GM21390 (cell line): ENCODE data around the gene MACROH2A1.
"Not testable (repeated sequence)": the region's sequence is repeated elsewhere in the genome, so short reads cannot be mapped to it uniquely, and the experiment has no call there.

Source experiments
- ATAC-seq: cut with Tn5 transposase; IDR thresholded peaks from one replicate; pipeline ENCODE4 v1.9.1; 2021; ENCODE audit not compliant: unreplicated experiment

MACROH2A1 gene

GRCh38 chr5:135379046-135379654, 19.9 kb downstream of the MACROH2A1 start:
- ATAC-seq: no peak

- ATAC-seq: peak; percentile 30
Measured at GRCh38 chr5:135377751-135378680, 21.0 kb downstream of the MACROH2A1 start.

- peak; percentile 90 for ATAC-seq
Measured at GRCh38 chr5:135376961-135377624, 21.9 kb downstream of the MACROH2A1 start.

GRCh38 chr5:135375040-135375793, 23.8 kb downstream of the MACROH2A1 start:
- no peak for ATAC-seq

DNA sequence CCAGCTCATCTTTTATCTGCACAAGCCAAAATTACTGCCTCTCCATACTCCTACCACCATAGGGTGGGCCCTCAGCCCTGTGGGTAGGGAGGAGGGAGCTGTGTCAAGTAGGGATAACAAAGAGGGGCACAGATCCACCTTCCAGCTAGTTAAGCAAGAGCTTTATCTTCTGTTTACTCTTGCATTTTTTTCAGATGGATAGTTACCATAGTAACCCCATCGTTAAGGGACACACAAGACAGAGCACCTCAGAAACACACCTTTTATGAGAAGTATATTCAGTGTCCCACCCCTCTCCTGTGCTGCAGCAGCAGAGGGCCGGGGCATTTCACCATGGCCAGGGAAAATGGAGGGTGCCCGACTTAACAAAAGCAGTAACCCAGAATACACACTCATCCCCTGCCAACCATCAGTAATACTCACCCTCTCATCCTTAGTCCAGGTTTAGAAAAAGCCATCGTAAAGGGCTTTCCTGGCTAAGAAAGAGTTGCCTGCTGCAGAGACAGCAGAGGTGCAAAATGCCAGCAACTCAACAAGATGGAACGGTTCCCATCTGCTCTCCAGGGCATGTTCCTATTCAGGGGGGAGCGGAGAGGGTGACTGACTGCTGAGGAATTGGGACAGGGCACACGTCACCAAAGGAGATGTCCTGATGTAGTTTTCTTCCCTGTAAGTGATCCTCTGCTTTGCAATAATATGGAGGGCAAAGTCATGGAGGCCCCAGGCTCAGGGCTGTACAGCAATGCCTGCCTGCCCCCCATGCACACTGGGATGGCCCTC, 25.1 kb downstream of the MACROH2A1 start:
- no peak for ATAC-seq

DNA sequence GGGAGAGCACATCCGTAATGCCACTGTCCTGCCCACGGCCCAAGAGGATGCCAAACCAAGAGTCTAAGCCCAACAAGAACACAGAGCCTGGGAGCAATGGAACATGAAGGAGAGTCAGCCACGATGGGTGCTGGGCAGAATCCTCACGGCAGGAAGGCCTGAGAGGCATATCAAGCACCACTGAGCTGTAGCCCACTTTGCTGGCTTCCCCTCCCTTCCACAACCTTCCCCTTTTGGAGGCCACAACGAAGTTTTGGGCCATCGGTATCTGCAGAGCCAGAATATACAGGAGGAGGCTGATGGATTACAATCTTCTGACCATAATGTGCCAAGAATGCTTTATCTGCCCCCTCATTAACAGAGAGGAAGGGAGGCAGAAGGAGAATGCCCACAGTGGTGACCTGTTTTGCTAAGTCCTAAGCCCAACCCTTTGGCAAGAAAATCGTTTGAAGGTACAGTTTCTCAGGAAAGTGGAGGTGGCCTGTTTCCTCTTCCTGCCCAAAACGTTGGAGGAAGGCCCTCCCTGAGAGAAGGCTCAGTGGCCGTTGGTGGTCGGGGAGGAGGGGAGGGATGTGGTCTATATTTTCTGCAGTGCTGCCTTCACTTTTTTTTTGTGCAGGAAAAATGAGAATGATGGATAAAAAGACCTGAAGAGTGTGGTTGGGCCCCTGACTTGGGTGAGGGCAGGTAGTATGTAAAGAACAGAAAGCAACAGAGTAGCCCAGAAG, 26.2 kb downstream of the MACROH2A1 start:
- no peak for ATAC-seq

DNA sequence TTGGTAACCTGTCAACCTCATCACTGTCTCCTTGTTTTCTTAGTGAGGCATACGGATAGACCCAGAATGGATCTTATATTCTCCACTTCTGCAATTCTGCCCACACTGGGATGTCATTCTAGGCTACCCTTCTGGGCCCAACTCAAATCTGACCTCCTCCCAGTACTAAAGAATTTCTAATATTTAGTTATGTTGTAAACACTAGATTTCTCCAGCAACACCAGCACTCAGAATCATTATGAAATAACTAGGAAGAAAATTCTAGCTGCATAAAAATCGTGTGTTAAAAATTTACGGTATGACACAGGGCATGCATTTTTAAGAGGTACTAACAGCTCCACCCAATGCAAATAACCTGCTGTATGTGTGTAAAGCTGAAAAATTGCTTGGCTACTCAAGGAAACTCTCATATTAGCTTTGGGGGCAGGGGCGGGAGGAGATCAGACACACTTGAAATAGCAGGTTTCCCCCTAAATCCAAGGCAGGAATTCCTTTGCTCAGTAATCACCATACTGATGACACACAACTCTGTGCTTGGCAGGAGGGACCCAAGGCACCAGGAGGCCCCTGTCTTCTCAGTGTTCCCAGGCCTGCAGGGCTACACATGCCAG, 27.3 kb downstream of the MACROH2A1 start:
- ATAC-seq: no peak

GRCh38 chr5:135369952-135370351, 29.1 kb downstream of the MACROH2A1 start:
- ATAC-seq: no peak

- no peak for ATAC-seq
Measured at GRCh38 chr5:135367554-135367953, 31.5 kb downstream of the MACROH2A1 start.

DNA sequence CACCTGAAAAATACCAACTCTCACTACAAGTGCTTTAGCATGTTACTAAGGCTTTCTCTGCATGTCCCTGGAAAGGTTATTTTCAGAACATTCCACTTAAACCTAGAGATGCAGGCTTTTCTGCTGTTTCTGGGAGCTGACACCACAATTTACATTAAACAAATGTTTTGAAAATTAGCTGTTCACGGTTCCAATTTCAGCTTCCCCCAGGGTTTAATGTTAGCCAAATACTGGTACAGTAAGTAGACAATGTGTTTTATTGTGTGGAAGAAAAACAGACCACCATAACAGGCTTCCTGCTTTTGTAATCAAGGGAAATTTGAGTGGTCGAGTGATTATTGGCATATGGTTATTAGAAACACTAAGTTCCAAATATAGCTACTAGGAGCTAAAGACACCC, 32.0 kb downstream of the MACROH2A1 start:
- ATAC-seq: no peak

DNA sequence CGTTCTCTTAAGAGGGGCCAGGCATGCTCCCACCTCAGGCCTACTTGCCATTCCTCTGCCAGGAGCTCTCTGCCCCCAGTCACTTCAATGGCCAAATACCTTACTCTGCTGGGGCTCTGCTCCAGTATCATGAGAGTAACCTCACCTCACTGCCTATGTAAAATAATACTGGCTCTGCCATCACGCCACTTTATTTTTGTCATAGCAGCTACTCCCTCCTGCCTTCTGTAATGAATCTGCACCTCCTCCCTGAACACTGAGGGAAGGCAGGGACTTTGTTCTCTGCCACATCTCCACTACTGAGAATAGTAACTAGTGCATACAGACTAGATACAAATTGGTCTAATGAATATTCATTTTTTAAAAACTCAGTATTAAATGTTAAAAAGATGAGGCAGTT, 33.8 kb downstream of the MACROH2A1 start:
- no peak for ATAC-seq

GRCh38 chr5:135364421-135365262, 34.4 kb downstream of the MACROH2A1 start:
- ATAC-seq: no peak

DNA sequence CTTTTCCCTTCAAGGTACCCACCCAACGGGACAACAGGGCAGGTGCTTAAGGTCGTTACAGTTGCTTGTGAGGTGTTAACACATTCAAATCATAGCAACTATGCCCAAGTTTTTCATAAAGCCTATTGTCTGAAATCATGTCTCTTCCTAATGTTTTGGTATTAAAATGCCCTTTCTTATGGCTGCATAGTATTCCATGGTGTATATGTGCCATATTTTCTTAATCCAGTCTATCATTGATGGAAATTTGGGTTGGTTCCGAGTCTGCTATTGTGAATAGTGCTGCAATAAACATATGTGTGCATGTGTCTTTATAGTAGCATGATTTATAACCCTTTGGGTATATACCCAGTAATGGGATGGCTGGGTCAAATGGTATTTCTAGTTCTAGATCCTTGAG, 35.7 kb downstream of the MACROH2A1 start:
- not testable (repeated sequence) for ATAC-seq

- ATAC-seq: no peak
Measured at GRCh38 chr5:135362102-135362501, 36.9 kb downstream of the MACROH2A1 start.

DNA sequence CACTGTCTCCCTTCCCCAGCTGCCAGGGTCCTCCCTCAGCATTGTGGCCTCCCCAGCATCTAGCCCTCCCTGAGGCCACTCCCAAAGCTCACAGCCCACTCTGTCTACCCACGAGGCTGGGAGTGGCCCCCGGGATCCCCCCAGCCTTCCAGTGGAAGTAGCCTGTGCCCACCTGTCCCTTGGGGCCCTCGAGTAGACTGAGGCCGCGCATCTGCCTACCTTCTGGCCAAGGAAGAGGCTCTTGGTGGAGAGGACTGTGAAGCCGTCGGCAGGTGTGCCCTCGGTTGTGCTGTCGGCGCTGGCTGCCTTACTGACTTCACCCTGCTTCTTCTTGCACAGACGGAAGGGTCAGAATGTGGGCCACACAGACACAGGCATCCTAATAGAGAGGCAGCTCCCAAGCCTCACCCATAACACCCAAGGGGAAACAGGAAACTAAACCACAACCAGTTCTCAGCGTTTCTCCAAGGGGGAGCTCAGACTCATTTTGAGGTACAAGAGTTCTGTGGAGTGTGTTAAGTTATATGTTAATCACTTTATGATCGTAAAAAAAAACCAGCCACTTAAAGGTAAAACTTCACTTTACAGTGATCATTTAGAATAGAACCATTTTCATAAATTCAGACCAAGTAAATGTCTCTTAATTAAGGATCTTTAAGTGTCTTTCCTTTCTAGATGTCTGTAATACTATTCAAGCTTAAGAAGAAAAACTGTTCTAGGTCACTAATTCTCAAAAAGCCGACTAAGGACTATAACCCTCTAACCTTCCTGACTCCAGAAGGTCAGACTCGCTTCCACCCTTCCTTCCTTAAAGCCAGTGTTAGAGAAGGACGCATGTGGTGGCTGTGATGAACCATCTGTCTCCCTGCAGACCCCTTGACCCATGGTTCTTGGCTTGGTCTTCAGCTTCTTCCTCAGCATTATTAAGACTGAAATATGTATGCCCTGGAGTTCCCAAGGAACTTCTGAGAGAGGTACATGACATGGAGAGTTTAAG, 38.5 kb downstream of the MACROH2A1 start:
- no peak for ATAC-seq

GRCh38 chr5:135359374-135360165, 39.5 kb downstream of the MACROH2A1 start:
- ATAC-seq: no peak
